ENCODE measurements around the gene SH3RF2. TPM values are rescaled to one million over a fixed set of nuclear protein-coding genes. Genes with fewer than 3 reads are reported as not detected.

Gene SH3RF2
- polyA plus RNA-seq, 3 donors, result not detected

DNA sequence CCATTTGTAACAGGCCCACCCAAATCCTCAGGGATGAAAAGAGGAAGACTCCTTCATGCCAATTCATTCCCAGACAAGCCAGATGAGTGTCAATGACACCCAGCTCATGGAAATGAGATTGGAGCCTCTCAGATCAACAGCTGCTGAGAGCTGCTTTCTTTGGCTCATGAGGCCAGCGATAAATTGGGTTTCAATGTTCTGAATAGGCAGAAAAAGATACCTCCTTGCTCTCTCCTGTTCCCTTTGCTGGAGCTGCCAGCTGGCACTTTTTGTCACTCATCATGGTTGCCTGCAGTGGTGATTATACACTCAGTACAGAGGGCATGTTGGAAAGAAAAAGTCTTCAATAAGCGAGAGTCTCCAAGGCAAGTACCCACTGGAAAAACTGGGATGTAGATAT, 47.1 kb downstream of the SH3RF2 start:
- peak overlapping the region in 1 of 2 donors; percentile 48 for H3K27ac ChIP-seq (ENCODE audit: low read depth in 1 of 2, low read length in 2 of 2)
- no peak for DNase-seq
- Mint-ChIP-seq H3K4me3 (no peak overlapping the region), H3K27me3 (ENCODE audit: low read depth in 3 of 3) (no peaks in the 10 kb centered on the region), H3K36me3 (no peaks in the 10 kb centered on the region), H3K4me1 (peaks cover 38% of the 10 kb centered on the region), H3K27ac (peak overlapping the region in 3 of 7 donors; percentile 4 to 71 (median 15)), H3K9me3 (no peaks in the 10 kb centered on the region)
- no peak overlapping the region for H3K4me3 ChIP-seq (replicated peaks in 1 of 3; ENCODE audit: low read depth in 2 of 3, low read length in 3 of 3)
- H4K20me1 ChIP-seq (ENCODE audit: insufficient read depth, low read length), result no peaks in the 10 kb centered on the region
- intact Hi-C loops (cut with micrococcal nuclease), result no loop called here
- no peaks in the 10 kb centered on the region for H3K36me3 ChIP-seq (replicated peaks in 1 of 2; ENCODE audit: control insufficient read depth in 1 of 2, insufficient read depth in 2 of 2, low read length in 2 of 2)
- no peaks in the 10 kb centered on the region for H3K79me2 ChIP-seq (ENCODE audit: insufficient read depth, low read length)
- no peak overlapping the region for H2AFZ ChIP-seq (ENCODE audit: insufficient read depth, low read depth, low read length, poor library complexity, severe bottlenecking)
- H3K4me2 ChIP-seq (replicated peaks; ENCODE audit: extremely low read depth, low read length, poor library complexity, severe bottlenecking), result no peak overlapping the region
- no peaks in the 10 kb centered on the region for H3K27me3 ChIP-seq (ENCODE audit: control insufficient read depth in 2 of 2, insufficient read depth in 2 of 2, low read length in 2 of 2)
- no peak for TF ChIP-seq CTCF (IDR thresholded peaks at IDR 0.05)
- peaks cover 44 to 46% of the 10 kb centered on the region in 2 donors for H3K4me1 ChIP-seq (ENCODE audit: control insufficient read depth in 1 of 2, insufficient read depth in 2 of 2, low read length in 2 of 2)
- no peak overlapping the region for H3K9ac ChIP-seq (ENCODE audit: insufficient read depth, low read length, poor library complexity, severe bottlenecking)
- no peaks in the 10 kb centered on the region for H3K9me3 ChIP-seq (replicated peaks in 1 of 2; ENCODE audit: control insufficient read depth in 1 of 2, insufficient read depth in 1 of 2, low read length in 2 of 2)
- WGBS (ENCODE audit: insufficient coverage), result no CpG with 5 or more reads among the region's 2 CpGs

- Histone ChIP-seq H3K4me2 (replicated peaks; ENCODE audit: extremely low read depth, low read length, poor library complexity, severe bottlenecking) (peak overlapping the region; percentile 61), H2AFZ (ENCODE audit: insufficient read depth, low read depth, low read length, poor library complexity, severe bottlenecking) (no peak overlapping the region), H3K79me2 (ENCODE audit: insufficient read depth, low read length) (no peaks in the 10 kb centered on the region), H3K4me1 (ENCODE audit: control insufficient read depth in 1 of 2, insufficient read depth in 2 of 2, low read length in 2 of 2) (peaks cover 44 to 46% of the 10 kb centered on the region in 2 donors), H3K4me3 (replicated peaks in 1 of 3; ENCODE audit: low read depth in 2 of 3, low read length in 3 of 3) (peak overlapping the region in 1 of 3 experiments; percentile 42), H3K27ac (ENCODE audit: low read depth in 1 of 2, low read length in 2 of 2) (peak overlapping the region in 1 of 2 donors; percentile 48), H3K9ac (ENCODE audit: insufficient read depth, low read length, poor library complexity, severe bottlenecking) (no peak overlapping the region), H3K36me3 (replicated peaks in 1 of 2; ENCODE audit: control insufficient read depth in 1 of 2, insufficient read depth in 2 of 2, low read length in 2 of 2) (no peaks in the 10 kb centered on the region), H3K27me3 (ENCODE audit: control insufficient read depth in 2 of 2, insufficient read depth in 2 of 2, low read length in 2 of 2) (no peaks in the 10 kb centered on the region), H3K9me3 (replicated peaks in 1 of 2; ENCODE audit: control insufficient read depth in 1 of 2, insufficient read depth in 1 of 2, low read length in 2 of 2) (no peaks in the 10 kb centered on the region), H4K20me1 (ENCODE audit: insufficient read depth, low read length) (no peaks in the 10 kb centered on the region)
- Mint-ChIP-seq H3K9me3 (no peaks in the 10 kb centered on the region), H3K4me1 (peaks cover 38% of the 10 kb centered on the region), H3K27ac (peak overlapping the region in 5 of 7 donors; percentile 38 to 80 (median 64)), H3K36me3 (no peaks in the 10 kb centered on the region), H3K4me3 (peak overlapping the region in 1 of 2 donors; percentile 60), H3K27me3 (ENCODE audit: low read depth in 3 of 3) (no peaks in the 10 kb centered on the region)
- 17% methylated on average over 1 of the region's 2 CpGs for WGBS (ENCODE audit: insufficient coverage)
- intact Hi-C loops (cut with micrococcal nuclease), result no loop called here
- no peak for TF ChIP-seq CTCF (IDR thresholded peaks at IDR 0.05)
- DNase-seq, result peak; percentile 89 to 96 (median 92)
These were observed 47.7 kb downstream of the SH3RF2 start for GRCh38 chr5:145984072-145984471.

All from CD14-positive monocyte (primary cell).